ENCODE data around the gene BCAR1.

The BCAR1 gene

GRCh38 chr16:75263963-75264445 lies 12.6 kb upstream of the BCAR1 start:
- H3K27ac ChIP-seq (ENCODE audit: low read depth, low read length) = peak overlapping the region; percentile 96
- peaks cover 14 to 60% (median 50%) of the 10 kb centered on the region in 5 donors for H3K4me1 ChIP-seq (ENCODE audit: control insufficient read depth in 5 of 5, insufficient read depth in 5 of 5, low read length in 5 of 5)
- H3K27me3 ChIP-seq (ENCODE audit: control insufficient read depth in 5 of 5, insufficient read depth in 4 of 5, low read length in 5 of 5) = no peaks in the 10 kb centered on the region
- H3K4me3 ChIP-seq (ENCODE audit: low read depth in 1 of 5, low read length in 5 of 5) = peak overlapping the region; percentile 67 to 87 (median 77)
- H3K9me3 ChIP-seq (ENCODE audit: control insufficient read depth in 5 of 5, low read length in 5 of 5) = no peaks in the 10 kb centered on the region
- H3K9ac ChIP-seq (ENCODE audit: low read length in 5 of 5) = peak overlapping the region; percentile 39 to 99 (median 97)
- H3K36me3 ChIP-seq (ENCODE audit: control insufficient read depth in 5 of 5, insufficient read depth in 5 of 5, low read length in 5 of 5) = no peaks in the 10 kb centered on the region

- Histone ChIP-seq H3K27me3 (ENCODE audit: control insufficient read depth in 5 of 5, insufficient read depth in 4 of 5, low read length in 5 of 5) (no peaks in the 10 kb centered on the region), H3K9me3 (ENCODE audit: control insufficient read depth in 5 of 5, low read length in 5 of 5) (no peaks in the 10 kb centered on the region), H3K27ac (ENCODE audit: low read depth, low read length) (peak overlapping the region; percentile 96), H3K4me3 (ENCODE audit: low read depth in 1 of 5, low read length in 5 of 5) (peak overlapping the region; percentile 36 to 87 (median 76)), H3K36me3 (ENCODE audit: control insufficient read depth in 5 of 5, insufficient read depth in 5 of 5, low read length in 5 of 5) (no peaks in the 10 kb centered on the region), H3K4me1 (ENCODE audit: control insufficient read depth in 5 of 5, insufficient read depth in 5 of 5, low read length in 5 of 5) (peaks cover 14 to 66% (median 54%) of the 10 kb centered on the region in 5 donors), H3K9ac (ENCODE audit: low read length in 5 of 5) (peak overlapping the region in 4 of 5 donors; percentile 18 to 98 (median 90))
Measured at GRCh38 chr16:75263291-75263962, 12.0 kb upstream of the BCAR1 start.

GRCh38 chr16:75262800-75263127 lies 11.3 kb upstream of the BCAR1 start:
- Histone ChIP-seq H3K4me1 (ENCODE audit: control insufficient read depth in 5 of 5, insufficient read depth in 5 of 5, low read length in 5 of 5) (peaks cover 14 to 72% (median 60%) of the 10 kb centered on the region in 5 donors), H3K27ac (ENCODE audit: low read depth, low read length) (peak overlapping the region; percentile 96), H3K4me3 (ENCODE audit: low read depth in 1 of 5, low read length in 5 of 5) (peak overlapping the region in 1 of 5 donors; percentile 26), H3K36me3 (ENCODE audit: control insufficient read depth in 5 of 5, insufficient read depth in 5 of 5, low read length in 5 of 5) (no peaks in the 10 kb centered on the region), H3K9me3 (ENCODE audit: control insufficient read depth in 5 of 5, low read length in 5 of 5) (no peaks in the 10 kb centered on the region), H3K9ac (ENCODE audit: low read length in 5 of 5) (peak overlapping the region in 2 of 5 donors; percentile 33 to 53), H3K27me3 (ENCODE audit: control insufficient read depth in 5 of 5, insufficient read depth in 4 of 5, low read length in 5 of 5) (no peaks in the 10 kb centered on the region)

GRCh38 chr16:75262104-75262799 lies 10.8 kb upstream of the BCAR1 start:
- H3K27me3 ChIP-seq (ENCODE audit: control insufficient read depth in 5 of 5, insufficient read depth in 4 of 5, low read length in 5 of 5) = no peaks in the 10 kb centered on the region
- peak overlapping the region in 2 of 5 donors; percentile 33 to 37 for H3K9ac ChIP-seq (ENCODE audit: low read length in 5 of 5)
- no peaks in the 10 kb centered on the region for H3K36me3 ChIP-seq (ENCODE audit: control insufficient read depth in 5 of 5, insufficient read depth in 5 of 5, low read length in 5 of 5)
- H3K27ac ChIP-seq (ENCODE audit: low read depth, low read length) = peak overlapping the region; percentile 96
- peaks cover 14 to 78% (median 65%) of the 10 kb centered on the region in 5 donors for H3K4me1 ChIP-seq (ENCODE audit: control insufficient read depth in 5 of 5, insufficient read depth in 5 of 5, low read length in 5 of 5)
- H3K9me3 ChIP-seq (ENCODE audit: control insufficient read depth in 5 of 5, low read length in 5 of 5) = no peaks in the 10 kb centered on the region
- H3K4me3 ChIP-seq (ENCODE audit: low read depth in 1 of 5, low read length in 5 of 5) = peak overlapping the region in 1 of 5 donors; percentile 26

- peak overlapping the region; percentile 96 for H3K27ac ChIP-seq (ENCODE audit: low read depth, low read length)
- peaks cover 15 to 80% (median 71%) of the 10 kb centered on the region in 5 donors for H3K4me1 ChIP-seq (ENCODE audit: control insufficient read depth in 5 of 5, insufficient read depth in 5 of 5, low read length in 5 of 5)
- H3K27me3 ChIP-seq (ENCODE audit: control insufficient read depth in 5 of 5, insufficient read depth in 4 of 5, low read length in 5 of 5) = no peaks in the 10 kb centered on the region
- H3K36me3 ChIP-seq (ENCODE audit: control insufficient read depth in 5 of 5, insufficient read depth in 5 of 5, low read length in 5 of 5) = no peaks in the 10 kb centered on the region
- no peaks in the 10 kb centered on the region for H3K9me3 ChIP-seq (ENCODE audit: control insufficient read depth in 5 of 5, low read length in 5 of 5)
- peak overlapping the region in 1 of 5 donors; percentile 4 for H3K9ac ChIP-seq (ENCODE audit: low read length in 5 of 5)
- H3K4me3 ChIP-seq (ENCODE audit: low read depth in 1 of 5, low read length in 5 of 5) = no peak overlapping the region
Measured at GRCh38 chr16:75261590-75262078, 10.2 kb upstream of the BCAR1 start.

- no peaks in the 10 kb centered on the region for H3K36me3 ChIP-seq (ENCODE audit: control insufficient read depth in 5 of 5, insufficient read depth in 5 of 5, low read length in 5 of 5)
- no peaks in the 10 kb centered on the region for H3K27me3 ChIP-seq (ENCODE audit: control insufficient read depth in 5 of 5, insufficient read depth in 4 of 5, low read length in 5 of 5)
- H3K4me3 ChIP-seq (ENCODE audit: low read depth in 1 of 5, low read length in 5 of 5) = no peak overlapping the region
- no peak overlapping the region for H3K9ac ChIP-seq (ENCODE audit: low read length in 5 of 5)
- peaks cover 19 to 80% (median 71%) of the 10 kb centered on the region in 5 donors for H3K4me1 ChIP-seq (ENCODE audit: control insufficient read depth in 5 of 5, insufficient read depth in 5 of 5, low read length in 5 of 5)
- no peaks in the 10 kb centered on the region for H3K9me3 ChIP-seq (ENCODE audit: control insufficient read depth in 5 of 5, low read length in 5 of 5)
- no peak overlapping the region for H3K27ac ChIP-seq (ENCODE audit: low read depth, low read length)
Measured at GRCh38 chr16:75260851-75261589, 9.6 kb upstream of the BCAR1 start.

GRCh38 chr16:75258807-75259141 lies 7.3 kb upstream of the BCAR1 start:
- H3K27me3 ChIP-seq (ENCODE audit: control insufficient read depth in 5 of 5, insufficient read depth in 4 of 5, low read length in 5 of 5) = no peaks in the 10 kb centered on the region
- no peak overlapping the region for H3K27ac ChIP-seq (ENCODE audit: low read depth, low read length)
- H3K4me3 ChIP-seq (ENCODE audit: low read depth in 1 of 5, low read length in 5 of 5) = no peak overlapping the region
- H3K36me3 ChIP-seq (ENCODE audit: control insufficient read depth in 5 of 5, insufficient read depth in 5 of 5, low read length in 5 of 5) = no peaks in the 10 kb centered on the region
- H3K9me3 ChIP-seq (ENCODE audit: control insufficient read depth in 5 of 5, low read length in 5 of 5) = no peaks in the 10 kb centered on the region
- H3K9ac ChIP-seq (ENCODE audit: low read length in 5 of 5) = no peak overlapping the region
- peaks cover 21 to 82% (median 76%) of the 10 kb centered on the region in 5 donors for H3K4me1 ChIP-seq (ENCODE audit: control insufficient read depth in 5 of 5, insufficient read depth in 5 of 5, low read length in 5 of 5)

GRCh38 chr16:75257886-75258806 lies 6.7 kb upstream of the BCAR1 start:
- Histone ChIP-seq H3K9me3 (ENCODE audit: control insufficient read depth in 5 of 5, low read length in 5 of 5) (no peaks in the 10 kb centered on the region), H3K9ac (ENCODE audit: low read length in 5 of 5) (no peak overlapping the region), H3K27ac (ENCODE audit: low read depth, low read length) (no peak overlapping the region), H3K4me1 (ENCODE audit: control insufficient read depth in 5 of 5, insufficient read depth in 5 of 5, low read length in 5 of 5) (peaks cover 16 to 82% (median 76%) of the 10 kb centered on the region in 5 donors), H3K4me3 (ENCODE audit: low read depth in 1 of 5, low read length in 5 of 5) (no peak overlapping the region), H3K36me3 (ENCODE audit: control insufficient read depth in 5 of 5, insufficient read depth in 5 of 5, low read length in 5 of 5) (no peaks in the 10 kb centered on the region), H3K27me3 (ENCODE audit: control insufficient read depth in 5 of 5, insufficient read depth in 4 of 5, low read length in 5 of 5) (peaks cover 0 to 3% (median 0%) of the 10 kb centered on the region in 5 donors)

GRCh38 chr16:75256696-75257343 lies 5.4 kb upstream of the BCAR1 start:
- H3K4me1 ChIP-seq (ENCODE audit: control insufficient read depth in 5 of 5, insufficient read depth in 5 of 5, low read length in 5 of 5) = peaks cover 16 to 82% (median 76%) of the 10 kb centered on the region in 5 donors
- peaks cover 0 to 3% (median 0%) of the 10 kb centered on the region in 5 donors for H3K27me3 ChIP-seq (ENCODE audit: control insufficient read depth in 5 of 5, insufficient read depth in 4 of 5, low read length in 5 of 5)
- peak overlapping the region in 1 of 5 donors; percentile 10 for H3K4me3 ChIP-seq (ENCODE audit: low read depth in 1 of 5, low read length in 5 of 5)
- H3K9me3 ChIP-seq (ENCODE audit: control insufficient read depth in 5 of 5, low read length in 5 of 5) = no peaks in the 10 kb centered on the region
- H3K36me3 ChIP-seq (ENCODE audit: control insufficient read depth in 5 of 5, insufficient read depth in 5 of 5, low read length in 5 of 5) = no peaks in the 10 kb centered on the region
- H3K27ac ChIP-seq (ENCODE audit: low read depth, low read length) = peak overlapping the region; percentile 46
- peak overlapping the region in 3 of 5 donors; percentile 1 to 62 (median 21) for H3K9ac ChIP-seq (ENCODE audit: low read length in 5 of 5)
